Activated CD8-positive, alpha-beta memory T cell treated with anti-CD3 and anti-CD28 coated beads, Interleukin-2, amount 50 U/mL, for 24 hours (primary cell): Measurements from ENCODE around the gene SYNDIG1.

Experiments
- DNase-seq: peaks from one replicate; pipeline ENCODE4 v3.0.0-alpha.2; 2020; ENCODE audit errors: extremely low read depth

SYNDIG1 gene

GRCh38 chr20:24657878-24658620, 188.6 kb downstream of the SYNDIG1 start:
- DNase-seq = no peak

DNA sequence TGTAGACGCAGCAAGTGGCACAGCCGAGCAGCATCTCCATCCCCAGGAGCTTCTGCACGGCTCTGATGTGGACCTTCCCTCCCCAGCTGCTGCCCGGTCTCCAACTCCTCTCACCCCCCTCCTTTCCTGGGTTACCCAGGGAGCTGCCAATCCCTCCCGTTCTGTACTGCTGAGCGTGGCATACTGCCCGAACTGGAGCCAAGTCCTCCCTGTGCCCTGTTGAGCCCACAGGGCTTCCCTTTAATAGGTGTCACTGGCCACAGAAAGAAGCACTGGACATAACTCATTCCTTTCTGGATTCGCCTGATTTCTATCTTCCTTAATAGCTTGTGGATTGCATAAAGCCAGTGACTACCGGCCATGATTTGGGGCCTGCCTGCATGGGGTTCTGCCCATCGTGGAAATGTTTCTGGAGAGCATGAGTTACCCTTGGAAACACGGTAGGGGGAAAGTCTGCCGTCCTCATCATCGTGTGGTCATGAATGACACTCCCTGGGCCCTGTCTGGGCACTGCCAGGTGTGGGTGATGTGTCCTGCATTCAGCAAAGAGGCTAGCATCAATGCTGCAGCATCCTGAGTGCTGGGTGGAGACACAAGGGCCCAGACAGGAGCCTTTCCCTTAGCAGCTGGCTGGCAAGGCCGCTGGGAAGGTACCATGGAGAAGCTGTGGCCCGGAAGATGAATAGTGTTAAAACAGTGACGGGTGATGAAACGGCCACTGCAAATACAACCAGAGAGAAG, 189.7 kb downstream of the SYNDIG1 start:
- DNase-seq = no peak

- DNase-seq = no peak
These were observed 190.4 kb downstream of the SYNDIG1 start for GRCh38 chr20:24659835-24660234.

DNA sequence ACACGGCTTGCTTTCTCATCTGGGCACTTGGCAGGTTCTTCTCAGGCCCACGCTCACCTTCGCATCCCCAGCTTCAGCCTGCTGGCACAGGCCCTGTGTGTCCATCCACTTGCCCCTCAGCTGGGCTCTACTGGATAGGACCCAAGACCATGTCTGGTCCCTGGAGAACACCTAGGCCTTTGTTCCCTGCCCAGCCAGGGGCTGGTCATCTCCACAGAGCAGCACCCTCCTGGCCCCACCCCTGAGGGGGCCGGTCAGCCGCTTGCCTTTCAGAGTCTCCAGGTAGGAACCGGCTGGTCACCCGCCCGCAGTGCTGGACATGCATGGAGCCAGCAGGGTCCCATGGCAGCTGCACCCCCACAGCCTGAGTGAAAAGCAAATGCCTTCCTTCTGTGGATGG, 191.2 kb downstream of the SYNDIG1 start:
- DNase-seq = no peak

- no peak for DNase-seq
These were observed 191.8 kb downstream of the SYNDIG1 start for GRCh38 chr20:24661255-24661654.

GRCh38 chr20:24662322-24662721, 192.9 kb downstream of the SYNDIG1 start:
- DNase-seq = no peak

- DNase-seq = no peak
These were observed 193.4 kb downstream of the SYNDIG1 start for GRCh38 chr20:24662752-24663365.

- DNase-seq = no peak
These were observed 194.1 kb downstream of the SYNDIG1 start for GRCh38 chr20:24663496-24663895.

GRCh38 chr20:24664266-24664986, 195.0 kb downstream of the SYNDIG1 start:
- DNase-seq = no peak

GRCh38 chr20:24665196-24665595, 195.8 kb downstream of the SYNDIG1 start:
- no peak for DNase-seq

DNA sequence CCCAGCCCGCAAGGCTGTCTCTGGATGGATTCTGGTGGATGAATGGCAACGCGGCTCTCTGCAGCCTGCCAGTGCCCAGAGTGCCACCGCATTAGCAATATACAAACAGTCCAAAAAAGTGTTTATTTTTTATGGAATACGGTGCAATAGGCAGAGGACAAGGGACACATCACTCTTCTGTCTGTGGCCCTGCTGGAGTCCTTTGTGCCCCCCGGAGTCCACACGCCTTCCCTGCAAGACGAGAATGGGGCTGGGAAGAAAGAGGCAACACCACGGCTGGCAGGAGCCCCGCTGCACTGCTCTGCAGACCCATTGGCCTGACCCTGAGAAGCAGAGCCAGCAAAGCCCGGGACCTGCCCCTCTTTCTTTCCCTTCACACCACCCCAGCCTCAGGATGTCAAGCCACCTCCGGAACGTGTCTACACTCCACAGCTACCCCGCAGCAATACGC, 196.3 kb downstream of the SYNDIG1 start:
- DNase-seq = no peak

DNA sequence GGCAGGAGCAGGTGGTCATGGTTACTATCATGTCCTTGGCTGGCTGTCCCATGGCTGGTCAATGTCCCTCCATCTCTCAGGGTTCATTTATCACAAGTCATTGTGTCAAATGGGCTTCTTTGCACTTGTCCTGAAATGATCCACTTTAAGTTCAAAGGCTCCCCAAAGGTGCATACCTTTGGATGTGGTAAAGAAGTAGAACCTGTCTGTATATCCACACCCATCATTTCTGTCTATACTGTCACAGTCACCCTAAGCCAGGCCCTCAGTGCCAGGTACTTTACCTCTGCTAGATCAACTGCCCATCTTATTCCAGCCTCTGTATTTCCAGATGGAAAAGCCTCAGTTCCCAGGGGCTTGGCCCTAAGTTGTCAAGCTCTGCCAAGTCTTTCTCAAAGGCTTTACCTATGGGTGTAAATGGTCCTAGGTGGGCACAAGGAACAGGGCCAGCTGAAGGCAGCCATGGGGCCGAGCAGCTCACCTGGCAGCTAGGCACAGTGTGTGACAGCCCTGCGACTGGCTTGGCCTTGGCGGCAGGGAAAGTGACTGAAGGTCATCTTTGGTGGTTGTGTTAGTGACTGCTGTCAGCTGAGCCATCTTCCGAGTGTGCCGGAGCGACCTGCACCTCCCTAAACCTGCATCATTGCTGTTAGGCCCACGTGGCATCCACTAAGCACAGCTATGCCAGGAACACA, 198.4 kb downstream of the SYNDIG1 start:
- no peak for DNase-seq

- DNase-seq = no peak
These were observed 198.9 kb downstream of the SYNDIG1 start for GRCh38 chr20:24668384-24668702.

DNA sequence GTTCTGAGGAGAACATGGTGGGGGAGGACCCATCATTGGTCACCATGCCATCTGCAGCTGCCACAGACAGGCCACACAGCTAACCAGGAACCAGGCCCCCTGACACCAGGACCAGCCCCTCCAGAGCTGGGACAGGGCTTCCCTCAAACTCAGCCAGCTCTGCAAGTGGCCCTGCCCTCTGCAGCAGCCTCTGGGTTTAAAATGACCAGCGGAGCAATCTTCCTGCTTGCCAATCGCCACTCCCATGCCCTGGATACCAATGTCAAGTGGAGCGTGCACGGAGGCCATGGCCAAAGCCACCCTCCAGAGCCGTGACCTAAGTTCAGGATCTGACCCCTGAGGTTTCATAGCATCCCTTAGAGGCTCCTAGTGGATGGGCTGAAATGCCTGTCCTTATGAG, 199.4 kb downstream of the SYNDIG1 start:
- DNase-seq = no peak

DNA sequence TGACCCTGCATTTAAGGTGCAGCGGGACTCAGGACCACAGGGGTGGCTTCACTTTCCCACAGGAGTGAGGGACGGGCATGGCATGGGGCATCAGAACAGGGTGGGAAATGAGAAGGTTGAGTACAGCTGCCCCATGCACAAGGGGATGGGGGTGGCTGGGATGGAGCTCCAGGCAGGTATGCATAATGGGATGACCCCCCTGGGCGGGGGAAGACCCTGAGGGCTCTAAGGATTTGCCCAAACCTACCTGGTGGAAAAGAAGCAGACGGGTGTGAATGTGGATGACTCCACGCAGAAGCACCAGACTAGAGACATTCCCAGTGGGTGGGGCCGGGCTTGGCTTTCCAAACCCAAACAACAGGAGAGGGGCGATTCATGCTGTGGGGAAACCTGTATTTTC, 200.3 kb downstream of the SYNDIG1 start:
- DNase-seq = no peak

GRCh38 chr20:24670341-24670872, 201.0 kb downstream of the SYNDIG1 start:
- no peak for DNase-seq

DNA sequence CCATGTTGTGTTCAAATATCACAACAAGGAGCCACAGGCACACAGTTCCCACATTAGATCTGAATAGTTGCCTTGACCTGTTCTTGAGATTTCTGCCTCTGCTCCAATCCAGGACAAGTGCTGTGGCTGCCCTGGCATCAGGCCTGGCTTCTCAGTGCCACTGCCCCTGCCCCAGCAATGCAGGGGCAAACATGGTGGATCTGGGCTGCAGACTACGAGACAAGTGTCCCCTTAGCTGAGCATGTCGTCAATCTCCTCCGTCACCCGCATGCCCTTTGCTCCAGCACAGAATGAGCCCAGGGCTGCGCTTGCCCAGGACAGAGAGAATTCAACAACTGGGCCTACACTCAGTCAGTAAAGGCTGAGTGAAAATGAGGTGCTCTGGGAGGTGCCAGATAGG, 201.6 kb downstream of the SYNDIG1 start:
- no peak for DNase-seq

DNA sequence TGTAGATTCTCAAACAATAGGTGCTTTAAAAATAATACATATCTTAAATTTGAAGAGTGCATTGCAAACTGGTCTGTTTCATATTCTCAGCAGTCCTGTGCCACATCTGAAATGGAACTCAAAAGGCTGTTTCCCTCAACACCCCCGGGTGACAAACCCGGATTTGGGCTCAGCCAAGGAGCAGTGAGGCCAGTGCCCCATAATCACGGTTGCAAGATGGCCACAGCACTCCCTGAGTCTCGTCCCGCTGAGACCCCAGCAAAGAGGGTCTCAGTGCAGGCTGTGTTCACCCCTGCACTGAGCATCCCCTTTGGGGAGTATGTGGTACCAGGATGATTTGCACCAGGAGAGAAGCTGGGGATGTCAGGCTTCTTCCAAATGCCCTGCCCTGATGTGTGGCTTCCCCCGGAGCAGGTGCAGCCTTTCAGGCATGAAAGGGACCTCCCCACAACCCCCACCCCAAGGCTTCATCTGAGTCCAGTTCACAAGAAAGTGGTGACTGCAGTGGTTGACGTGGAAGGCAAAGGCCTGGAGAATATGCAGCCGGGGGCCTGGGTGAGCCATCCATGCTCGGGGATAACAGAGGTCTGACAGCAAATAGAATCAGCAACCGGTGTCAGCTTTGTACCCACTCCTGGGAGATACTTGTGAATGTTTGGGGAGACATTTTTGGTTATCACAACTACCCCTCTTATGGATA, 202.9 kb downstream of the SYNDIG1 start:
- no peak for DNase-seq

GRCh38 chr20:24672886-24673677, 203.7 kb downstream of the SYNDIG1 start:
- DNase-seq = no peak
